LoVo (cell line): ENCODE measurements around the gene SURF2.

Source experiments
- DNase-seq: peaks from one replicate; pipeline ENCODE4 v3.0.0-alpha.2; 2016; ENCODE audit warnings: low spot score

Gene SURF2

GRCh38 chr9:133354766-133355165 is 1.6 kb upstream of the SURF2 start:
- DNase-seq = no peak

- DNase-seq = no peak
These were observed 431 bp upstream of the SURF2 start for GRCh38 chr9:133355881-133356357.

GRCh38 chr9:133357656-133358055 is 1.3 kb downstream of the SURF2 start:
- DNase-seq = no peak

GRCh38 chr9:133359399-133360175 is 3.2 kb downstream of the SURF2 start:
- no peak for DNase-seq

- DNase-seq = no peak
These were observed 4.3 kb downstream of the SURF2 start for GRCh38 chr9:133360400-133361393.

- DNase-seq = no peak
These were observed 5.2 kb downstream of the SURF2 start for GRCh38 chr9:133361507-133362092.

- no peak for DNase-seq
These were observed 6.2 kb downstream of the SURF2 start for GRCh38 chr9:133362359-133363044.

- no peak for DNase-seq
These were observed 10.1 kb downstream of the SURF2 start for GRCh38 chr9:133366435-133366834.

- no peak for DNase-seq
These were observed 10.9 kb downstream of the SURF2 start for GRCh38 chr9:133367221-133367620.

- no peak for DNase-seq
These were observed 11.4 kb downstream of the SURF2 start for GRCh38 chr9:133367778-133368177.

- no peak for DNase-seq
These were observed 12.0 kb downstream of the SURF2 start for GRCh38 chr9:133368249-133368881.

GRCh38 chr9:133369422-133369821 is 13.1 kb downstream of the SURF2 start:
- DNase-seq = no peak

GRCh38 chr9:133369933-133370332 is 13.6 kb downstream of the SURF2 start:
- DNase-seq = no peak

- DNase-seq = no peak
These were observed 14.3 kb downstream of the SURF2 start for GRCh38 chr9:133370685-133371084.

- DNase-seq = no peak
These were observed 14.9 kb downstream of the SURF2 start for GRCh38 chr9:133371261-133371711.

- DNase-seq = no peak
These were observed 15.8 kb downstream of the SURF2 start for GRCh38 chr9:133372144-133372543.

- no peak for DNase-seq
These were observed 18.3 kb downstream of the SURF2 start for GRCh38 chr9:133374612-133375115.

GRCh38 chr9:133375116-133375723 is 18.9 kb downstream of the SURF2 start:
- DNase-seq = peak; percentile 48

- peak; percentile 96 for DNase-seq
These were observed 19.6 kb downstream of the SURF2 start, which contains the start of the genes STKLD1 and SURF4 for GRCh38 chr9:133375724-133376654. Gene STKLD1 (plus strand): TSS chr9:133376366. CDS start chr9:133376474, 108 bp downstream. Gene SURF4 (minus strand): TSS chr9:133376060. CDS start chr9:133375969, 91 bp downstream.
